Prostate gland (tissue), 2 donors: ENCODE results near the gene PDE8A. TPM values are rescaled to one million over a fixed set of nuclear protein-coding genes. Genes with fewer than 3 reads are reported as not detected.

Experiments
- small RNA-seq, 2 donors: library from RNA; depleted of rRNA; stranded (forward); fragments of <200 nt; gene quantifications; one replicate each; pipeline ENCODE3, GENCODE V24; 2016
- total RNA-seq, 2 donors: library from RNA; depleted of rRNA; stranded (reverse); fragments of >200 nt; gene quantifications; one replicate each; pipeline ENCODE4 v1.1.0, GENCODE V29; 2016

Gene PDE8A
- total RNA-seq, 2 donors from 2014 or later, result 28.3 to 52.7 TPM

Small RNA genes within 50 kb of the gene (small RNA-seq; reads per million reads assigned to genes)
- gene AC044860.2 (0 reads per million in 2 donors), gene RNU6-339P (0 reads per million in 2 donors), gene RNU6-796P (0 reads per million in 2 donors)

Other genes with a start within 250 kb of the PDE8A start
- gene ZNF592, start 233.3 kb upstream of the PDE8A start, total RNA-seq, result 10 to 100 TPM; 20.8 to 38.7 TPM
- 1 to 10 TPM in 1 of 2 donors, under 1 TPM in 1; 0.68 to 7.2 TPM for gene ALPK3, start 164.5 kb upstream of the PDE8A start, total RNA-seq
- gene SLC28A1, start 97.2 kb upstream of the PDE8A start, total RNA-seq, result not detected